Right lobe of liver (tissue), 6 donors: Measurements from ENCODE around the gene PFN1. TPM values are rescaled to one million over a fixed set of nuclear protein-coding genes. Genes with fewer than 3 reads are reported as not detected.

ENCODE experiments used
- ATAC-seq, 4 donors: fragments of 200-7000 bp; cut with Tn5 transposase; one replicate each; pipeline ENCODE4 v1.9.1; 2020; ENCODE audit warnings: mild to moderate bottlenecking in 4 of 4, moderate library complexity in 4 of 4
- DNase-seq, 3 donors: peaks; one replicate each; pipeline ENCODE4 v3.0.0-alpha.2; 2020
- H3K27ac ChIP-seq, 3 donors: fragments of 200-600 bp; one replicate each; pipeline ENCODE4 v1.8.0; 2022
- H3K27me3 ChIP-seq, 2 donors: fragments of 200-600 bp; one replicate each; pipeline ENCODE4 v1.8.0; 2022
- H3K36me3 ChIP-seq, 4 donors: fragments of 200-600 bp; sonication (generic) in 1 of 4; one replicate each; pipeline versions ENCODE4 v1.5.1 to v1.8.0; 2017 to 2022; ENCODE audit warnings: control low read depth in 1 of 4
- H3K4me1 ChIP-seq, 4 donors: fragments of 200-600 bp; sonication (generic) in 1 of 4; one replicate each; pipeline versions ENCODE4 v1.5.1 to v1.8.0; 2017 to 2022; ENCODE audit warnings: control low read depth in 1 of 4
- H3K4me3 ChIP-seq, 3 donors: fragments of 200-600 bp; one replicate each; pipeline ENCODE4 v1.8.0; 2022
- H3K9me3 ChIP-seq, 4 donors: fragments of 200-600 bp; sonication (generic) in 1 of 4; one replicate each; pipeline versions ENCODE4 v1.5.1 to v1.8.0; 2017 to 2022; ENCODE audit warnings: control low read depth in 1 of 4
- POLR2A ChIP-seq: fragments of 450-650 bp; IDR thresholded peaks from one replicate; pipeline ENCODE4 v1.6.1; 2017; ENCODE audit warnings: antibody characterized with exemption, mild to moderate bottlenecking
- WGBS: methylation state at CpG from one replicate; pipeline ENCODE4 v1.1.6; 2018; ENCODE audit warnings: low coverage, low lambda C conversion rate; ENCODE audit not compliant: insufficient coverage; ENCODE audit errors: missing lambda C conversion rate; 5-methylcytosine and 5-hydroxymethylcytosine counted together
- intact Hi-C, 2 donors: fragments of 100-400 bp; cut with DNase I; formaldehyde crosslinking; loops; one replicate each; pipeline versions ENCODE4 v1.11.2 to v1.14.1; 2022
- total RNA-seq, 6 experiments: library from RNA; depleted of rRNA in 2 of 6; stranded (reverse); fragments of >200 nt in 2 of 6; fragmentation: NEBNext Ultra II Directional in 3 of 6; extraction: Animal tissue kit (Norgen Biotek cat#: 25700) in 3 of 6; gene quantifications; one replicate each; pipeline versions ENCODE4 v1.1.0 to v1.2.4, GENCODE V29; 2016 to 2023
- TF ChIP-seq, protein P1 (sequence below), 4 donors: fragments of 200-600 bp in 3 of 4; fragments of 450-650 bp in 1 of 4; IDR thresholded peaks; one replicate each; pipeline versions ENCODE4 v1.5.1 to v1.8.0; 2016 to 2022; ENCODE audit warnings: antibody characterized with exemption in 4 of 4, mild to moderate bottlenecking in 2 of 4
- donor health status: DM: no; HTN: yes; CAD: no.
- donor health status: DM: no; HTN: no; CAD: no.
- donor health status: DM: no; HTN: no; CAD: no.
- donor health status: DM: no; HTN: yes; CAD: no.
- donor health status: DM: no; HTN: yes; CAD: no.

Gene PFN1
- total RNA-seq, 6 experiments from 2014 or later, result 221 to 1,037 (median 292) TPM

DNA sequence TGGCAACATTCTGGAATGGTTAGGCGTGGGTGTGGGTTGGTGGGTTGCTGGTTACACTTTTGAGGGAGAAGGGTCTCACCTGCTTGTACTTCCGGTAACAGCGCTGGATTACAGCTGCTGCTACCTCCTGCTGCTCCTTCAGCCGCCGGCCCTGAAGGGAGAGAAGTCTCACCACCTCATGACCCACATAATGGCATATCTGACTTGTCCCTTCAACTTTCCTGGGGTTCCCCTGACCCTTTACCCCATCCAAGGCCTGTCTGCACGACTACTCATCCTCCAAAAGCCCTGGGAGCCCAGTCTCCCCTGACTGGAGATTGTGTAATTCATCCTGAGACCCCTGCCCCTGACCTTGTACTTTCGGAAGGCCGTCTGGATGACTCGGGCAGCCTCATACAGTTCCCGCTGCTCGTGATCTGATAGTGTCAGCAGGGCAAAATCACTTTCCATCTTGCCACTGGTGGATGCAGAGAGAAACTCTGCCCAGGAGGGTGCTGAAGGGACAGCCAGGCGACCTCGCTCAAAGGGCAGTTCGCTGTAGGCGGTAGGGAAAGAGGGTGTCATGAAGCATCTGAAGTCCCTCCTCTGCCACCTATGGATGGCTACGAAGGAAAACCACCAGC lies 21.3 kb upstream of the PFN1 start:
- DNase-seq (peak in 2 of 3 donors; percentile 76 to 82), ATAC-seq (peak in 2 of 4 donors; percentile 1 to 5)
- no peak for TF ChIP-seq POLR2A
- TF ChIP-seq, protein P1, sequence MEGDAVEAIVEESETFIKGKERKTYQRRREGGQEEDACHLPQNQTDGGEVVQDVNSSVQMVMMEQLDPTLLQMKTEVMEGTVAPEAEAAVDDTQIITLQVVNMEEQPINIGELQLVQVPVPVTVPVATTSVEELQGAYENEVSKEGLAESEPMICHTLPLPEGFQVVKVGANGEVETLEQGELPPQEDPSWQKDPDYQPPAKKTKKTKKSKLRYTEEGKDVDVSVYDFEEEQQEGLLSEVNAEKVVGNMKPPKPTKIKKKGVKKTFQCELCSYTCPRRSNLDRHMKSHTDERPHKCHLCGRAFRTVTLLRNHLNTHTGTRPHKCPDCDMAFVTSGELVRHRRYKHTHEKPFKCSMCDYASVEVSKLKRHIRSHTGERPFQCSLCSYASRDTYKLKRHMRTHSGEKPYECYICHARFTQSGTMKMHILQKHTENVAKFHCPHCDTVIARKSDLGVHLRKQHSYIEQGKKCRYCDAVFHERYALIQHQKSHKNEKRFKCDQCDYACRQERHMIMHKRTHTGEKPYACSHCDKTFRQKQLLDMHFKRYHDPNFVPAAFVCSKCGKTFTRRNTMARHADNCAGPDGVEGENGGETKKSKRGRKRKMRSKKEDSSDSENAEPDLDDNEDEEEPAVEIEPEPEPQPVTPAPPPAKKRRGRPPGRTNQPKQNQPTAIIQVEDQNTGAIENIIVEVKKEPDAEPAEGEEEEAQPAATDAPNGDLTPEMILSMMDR (IDR thresholded peaks at IDR 0.05), result no peak
- no peaks in the 10 kb centered on the region for H3K9me3 ChIP-seq
- peak overlapping the region in 2 of 3 donors; percentile 65 to 78 for H3K4me3 ChIP-seq
- H3K27ac ChIP-seq, result peak overlapping the region; percentile 54 to 87 (median 59)
- H3K27me3 ChIP-seq, result no peaks in the 10 kb centered on the region
- peaks cover 0 to 24% (median 12%) of the 10 kb centered on the region in 4 donors for H3K4me1 ChIP-seq
- 37% methylated on average over 15 of the region's 16 CpGs for WGBS
- intact Hi-C loops, result loop anchor here in 1 of 2 donors (10.0 kb wide), 1 partner anchor 55 kb away; no protein-coding TSS in a partner anchor
- H3K36me3 ChIP-seq, result peaks cover 0 to 7% (median under 1%) of the 10 kb centered on the region in 4 donors

DNA sequence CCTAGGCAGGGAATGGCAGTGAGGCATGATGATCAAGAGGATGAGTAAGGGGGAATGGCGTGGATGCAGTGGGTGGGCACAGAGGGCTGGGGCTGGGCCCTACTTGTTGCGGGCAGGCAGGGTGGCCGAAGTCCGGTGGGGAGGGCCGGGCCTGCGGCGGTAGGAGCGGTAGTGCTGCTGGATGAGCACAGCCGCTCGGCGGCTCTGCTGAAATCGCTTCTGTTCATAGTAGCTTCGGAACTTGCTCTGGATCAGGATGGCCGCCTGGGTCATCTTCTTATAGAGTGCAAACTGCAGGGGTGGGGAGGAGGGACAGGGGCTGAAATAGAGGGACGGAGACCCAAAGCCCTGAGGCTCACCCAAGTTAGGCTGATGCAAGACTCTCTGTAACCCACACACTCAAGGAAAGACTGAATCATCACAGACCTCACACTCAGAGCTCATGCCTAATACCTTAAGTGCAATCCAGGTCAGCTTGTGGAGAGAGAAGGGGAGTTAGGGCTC lies 20.8 kb upstream of the PFN1 start:
- DNase-seq, result peak in 1 of 3 donors; percentile 53
- H3K36me3 ChIP-seq, result peaks cover 0 to 7% (median 0%) of the 10 kb centered on the region in 4 donors

DNA sequence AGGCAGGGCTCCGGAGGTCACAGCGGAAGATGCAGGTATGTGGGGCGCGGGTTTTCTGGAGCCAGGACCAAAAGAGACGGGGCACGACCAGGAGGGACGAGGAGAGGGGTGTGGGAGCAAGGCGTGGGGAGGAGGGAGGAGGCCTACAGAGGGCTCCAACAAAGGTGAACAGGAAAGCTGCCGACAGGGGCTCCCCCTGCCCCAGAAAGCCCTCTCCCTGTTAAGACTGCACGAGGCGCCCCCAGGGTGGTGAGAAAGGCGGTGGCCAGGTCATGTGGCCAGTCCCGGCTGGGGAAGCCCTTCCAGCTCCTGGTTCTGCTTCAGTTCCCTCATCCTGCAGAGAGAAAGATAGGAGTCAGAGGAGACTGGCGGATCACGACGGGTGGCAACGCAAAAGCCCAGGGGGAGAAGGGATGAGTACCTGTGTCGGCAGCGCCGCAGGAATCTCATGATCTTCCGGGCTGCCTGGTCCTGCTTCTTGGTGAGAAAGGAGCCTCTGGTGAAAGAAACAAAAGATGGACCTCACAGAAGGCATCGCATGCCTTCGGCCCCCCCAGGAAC lies 20.2 kb upstream of the PFN1 start:
- intact Hi-C loops, result no loop called here
- peak overlapping the region; percentile 85 to 92 (median 87) for H3K27ac ChIP-seq

More for the DNA sequence above, 20.8 kb upstream of the PFN1 start:
- Histone ChIP-seq H3K4me1 (peaks cover 0 to 24% (median 12%) of the 10 kb centered on the region in 4 donors), H3K4me3 (peak overlapping the region; percentile 65 to 78 (median 73)), H3K27me3 (no peaks in the 10 kb centered on the region), H3K9me3 (no peaks in the 10 kb centered on the region), H3K27ac (peak overlapping the region; percentile 85 to 92 (median 87))
- WGBS, result 28% methylated on average over 7 of the region's 15 CpGs
- TF ChIP-seq, protein P1 (IDR thresholded peaks at IDR 0.05), result no peak
- no peak for TF ChIP-seq POLR2A
- no peak for ATAC-seq
- intact Hi-C loops, result no loop called here

More for the DNA sequence above, 20.2 kb upstream of the PFN1 start:
- WGBS, result 17% methylated on average over 16 of the region's 23 CpGs
- ATAC-seq, result no peak
- Histone ChIP-seq H3K4me1 (peaks cover 0 to 24% (median 12%) of the 10 kb centered on the region in 4 donors), H3K36me3 (peaks cover 0 to 7% (median 0%) of the 10 kb centered on the region in 4 donors), H3K9me3 (no peaks in the 10 kb centered on the region), H3K4me3 (peak overlapping the region; percentile 65 to 78 (median 73)), H3K27me3 (no peaks in the 10 kb centered on the region)
- TF ChIP-seq, protein P1 (IDR thresholded peaks at IDR 0.05), result no peak
- no peak for TF ChIP-seq POLR2A
- DNase-seq, result peak in 1 of 3 donors; percentile 48
